ACC112 (cell line): ENCODE data around the gene DLG2.
"Not testable (repeated sequence)": the region's sequence is repeated elsewhere in the genome, so short reads cannot be mapped to it uniquely, and the experiment has no call there.

Experiments used
- H2AFZ ChIP-seq: fragments of 200-600 bp; sonication (generic); one replicate; pipeline ENCODE4 v1.6.0; 2017; ENCODE audit warnings: antibody characterized with exemption, low read length; ENCODE audit not compliant: unreplicated experiment
- H3K27ac ChIP-seq: fragments of 200-600 bp; sonication (generic); 2 replicates; pipeline ENCODE4 v1.5.1; 2014; ENCODE audit warnings: low read depth, mild to moderate bottlenecking, antibody characterized with exemption, low read length, moderate library complexity
- H3K27me3 ChIP-seq: fragments of 200-600 bp; sonication (generic); 2 replicates; pipeline ENCODE4 v1.6.1; 2014; ENCODE audit warnings: mild to moderate bottlenecking, antibody characterized with exemption, low read length, moderate library complexity, mixed read lengths; ENCODE audit not compliant: insufficient read depth
- H3K36me3 ChIP-seq: fragments of 200-600 bp; sonication (generic); 2 replicates; pipeline ENCODE4 v1.6.1; 2016; ENCODE audit warnings: mild to moderate bottlenecking, antibody characterized with exemption, low read length, moderate library complexity, mixed read lengths; ENCODE audit not compliant: insufficient read depth
- H3K4me1 ChIP-seq: fragments of 200-600 bp; sonication (generic); one replicate; pipeline ENCODE4 v1.6.1; 2016; ENCODE audit warnings: low read length, mixed read lengths; ENCODE audit not compliant: insufficient read depth, unreplicated experiment, control insufficient read depth
- H3K4me3 ChIP-seq: fragments of 200-600 bp; sonication (generic); 2 replicates; pipeline ENCODE4 v1.5.1; 2014; ENCODE audit warnings: mild to moderate bottlenecking, low read depth, low read length
- H3K79me2 ChIP-seq: fragments of 200-600 bp; sonication (generic); one replicate; pipeline ENCODE4 v1.6.0; 2016; ENCODE audit warnings: low read length; ENCODE audit not compliant: control insufficient read depth, unreplicated experiment, insufficient read depth

The DLG2 gene

DNA sequence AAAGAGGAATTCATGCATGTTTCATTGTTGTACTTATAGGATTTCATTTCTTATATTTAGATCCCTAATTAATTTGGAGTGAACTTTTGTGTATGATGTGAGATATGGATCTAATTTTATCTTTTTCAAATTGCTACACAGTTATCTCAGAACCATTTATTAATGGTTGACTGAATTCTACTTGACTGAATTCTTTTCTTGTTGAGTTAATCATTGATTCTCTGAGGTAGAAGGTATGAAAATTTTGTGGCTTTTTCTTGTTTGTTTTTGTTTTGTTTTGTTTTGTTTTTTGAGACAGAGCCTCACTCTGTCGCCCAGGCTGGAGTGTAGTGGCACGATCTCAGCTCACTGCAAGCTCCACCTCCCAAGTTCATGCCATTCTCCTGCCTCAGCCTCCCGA lies 286.3 kb downstream of the DLG2 start:
- not testable (repeated sequence) for H3K4me3 ChIP-seq, H3K4me1 ChIP-seq, H3K27me3 ChIP-seq, H3K27ac ChIP-seq, H3K79me2 ChIP-seq, H2AFZ ChIP-seq, H3K36me3 ChIP-seq

DNA sequence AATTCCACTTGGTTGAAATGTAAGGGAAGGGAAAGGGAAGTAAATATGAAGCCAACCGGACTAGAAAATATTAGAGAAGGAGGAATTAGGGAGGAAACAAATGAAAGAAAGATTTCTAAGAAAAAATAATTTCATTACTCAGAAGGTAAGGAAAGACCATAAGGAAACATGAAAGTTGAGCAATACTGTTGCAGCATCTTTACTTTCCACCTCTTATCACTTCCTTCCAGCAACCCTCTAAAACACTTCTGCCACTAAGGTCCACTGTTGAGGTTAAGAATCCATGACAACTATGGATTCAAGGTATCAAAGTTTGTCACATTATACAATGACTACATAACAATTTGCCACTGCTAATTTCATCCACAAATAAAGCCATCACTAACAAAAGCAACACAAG lies 308.6 kb downstream of the DLG2 start:
- H3K79me2 ChIP-seq, result no peaks in the 10 kb centered on the region
- no peak overlapping the region for H3K27ac ChIP-seq

DNA sequence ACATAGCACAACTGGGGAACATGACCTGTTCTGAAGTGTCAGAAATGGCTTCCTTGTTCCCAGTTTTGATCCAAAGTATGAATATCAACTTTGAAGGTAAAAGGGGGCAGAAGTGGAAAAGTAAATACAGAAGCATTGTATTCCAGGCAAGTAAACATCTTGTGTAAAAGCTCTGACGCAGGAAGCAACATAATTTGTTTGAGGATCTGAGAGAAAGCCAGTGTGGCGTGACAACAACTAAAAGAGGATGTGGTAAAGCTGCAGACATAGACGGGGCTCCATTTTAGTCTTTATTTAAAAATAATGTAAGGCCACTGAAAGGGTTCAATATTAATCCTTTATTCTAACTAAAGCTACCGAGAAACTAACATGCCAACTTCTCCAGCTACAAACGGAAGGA lies 310.2 kb downstream of the DLG2 start:
- Histone ChIP-seq H3K4me3 (no peak overlapping the region), H3K79me2 (no peaks in the 10 kb centered on the region), H2AFZ (no peak overlapping the region)

More for the DNA sequence above, 308.6 kb downstream of the DLG2 start:
- no peaks in the 10 kb centered on the region for H3K36me3 ChIP-seq
- H2AFZ ChIP-seq, result no peak overlapping the region
- no peaks in the 10 kb centered on the region for H3K4me1 ChIP-seq
- no peaks in the 10 kb centered on the region for H3K27me3 ChIP-seq
- no peak overlapping the region for H3K4me3 ChIP-seq

DNA sequence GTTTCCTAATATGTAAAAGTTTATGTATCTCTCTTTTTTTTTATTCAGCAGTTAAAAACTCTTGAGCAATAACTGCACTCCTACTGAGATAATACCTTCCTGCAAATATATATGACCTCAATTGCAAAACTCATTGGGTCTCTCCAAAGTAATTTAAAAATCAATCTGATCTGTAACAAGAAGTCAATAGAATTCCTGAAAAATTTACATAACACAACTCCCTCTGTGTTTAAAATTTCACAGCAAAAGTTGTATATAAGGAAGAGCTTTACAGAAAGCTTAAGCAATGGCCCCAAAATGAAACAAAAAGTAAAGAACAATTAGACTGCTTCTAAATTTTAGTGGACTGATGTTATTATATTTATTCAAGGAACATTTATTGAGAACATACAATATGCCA lies 313.4 kb downstream of the DLG2 start:
- Histone ChIP-seq H3K27ac (no peak overlapping the region), H3K36me3 (no peaks in the 10 kb centered on the region), H3K4me3 (no peak overlapping the region), H2AFZ (no peak overlapping the region), H3K27me3 (no peaks in the 10 kb centered on the region), H3K79me2 (no peaks in the 10 kb centered on the region), H3K4me1 (no peaks in the 10 kb centered on the region)

More for the DNA sequence above, 310.2 kb downstream of the DLG2 start:
- Histone ChIP-seq H3K27ac (no peak overlapping the region), H3K36me3 (no peaks in the 10 kb centered on the region), H3K4me1 (no peaks in the 10 kb centered on the region), H3K27me3 (no peaks in the 10 kb centered on the region)

DNA sequence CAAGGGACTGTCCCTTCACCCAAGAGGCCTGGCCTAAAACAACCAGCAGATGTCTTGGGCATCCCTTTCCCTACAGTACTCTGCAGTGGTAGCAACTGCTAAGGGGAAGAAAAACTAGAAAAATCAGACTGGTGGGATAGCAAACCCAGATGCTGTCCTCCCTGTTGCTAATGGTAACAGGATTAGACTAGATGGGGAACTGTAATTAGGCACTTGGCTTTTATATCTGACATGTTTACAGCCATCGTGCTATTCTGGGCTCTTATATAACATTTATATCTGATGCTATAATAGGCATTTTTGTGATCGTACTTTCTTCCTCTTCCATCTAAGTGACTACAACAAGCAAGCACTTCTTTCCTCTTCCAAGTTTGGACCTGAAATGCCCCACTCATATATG lies 316.7 kb downstream of the DLG2 start:
- Histone ChIP-seq H3K27ac (no peak overlapping the region), H3K27me3 (no peaks in the 10 kb centered on the region), H3K4me3 (no peak overlapping the region), H2AFZ (no peak overlapping the region), H3K79me2 (no peaks in the 10 kb centered on the region), H3K36me3 (no peaks in the 10 kb centered on the region), H3K4me1 (no peaks in the 10 kb centered on the region)

DNA sequence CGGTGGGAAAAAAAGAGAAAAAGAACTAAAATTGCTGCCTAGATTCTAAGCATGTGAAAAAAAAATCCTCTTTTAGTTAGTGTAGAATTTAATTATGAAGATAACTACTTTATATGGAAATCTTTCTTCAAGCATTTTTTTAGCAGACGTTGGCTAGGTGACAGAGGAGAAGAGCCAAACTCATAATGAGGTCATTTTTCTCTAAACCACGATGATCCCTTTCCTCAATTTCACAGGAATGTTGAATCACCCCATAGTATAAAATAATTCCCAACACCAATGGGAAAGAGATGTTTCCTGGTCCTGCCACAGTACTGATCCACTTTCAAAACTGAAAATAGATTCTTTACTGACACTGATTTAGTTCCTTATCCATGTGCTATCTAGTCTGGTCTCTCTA lies 319.8 kb downstream of the DLG2 start:
- H3K36me3 ChIP-seq, result no peaks in the 10 kb centered on the region
- H3K4me1 ChIP-seq, result no peaks in the 10 kb centered on the region
- no peak overlapping the region for H3K27ac ChIP-seq
- no peak overlapping the region for H2AFZ ChIP-seq
- H3K79me2 ChIP-seq, result no peaks in the 10 kb centered on the region
- H3K27me3 ChIP-seq, result no peaks in the 10 kb centered on the region
- no peak overlapping the region for H3K4me3 ChIP-seq

DNA sequence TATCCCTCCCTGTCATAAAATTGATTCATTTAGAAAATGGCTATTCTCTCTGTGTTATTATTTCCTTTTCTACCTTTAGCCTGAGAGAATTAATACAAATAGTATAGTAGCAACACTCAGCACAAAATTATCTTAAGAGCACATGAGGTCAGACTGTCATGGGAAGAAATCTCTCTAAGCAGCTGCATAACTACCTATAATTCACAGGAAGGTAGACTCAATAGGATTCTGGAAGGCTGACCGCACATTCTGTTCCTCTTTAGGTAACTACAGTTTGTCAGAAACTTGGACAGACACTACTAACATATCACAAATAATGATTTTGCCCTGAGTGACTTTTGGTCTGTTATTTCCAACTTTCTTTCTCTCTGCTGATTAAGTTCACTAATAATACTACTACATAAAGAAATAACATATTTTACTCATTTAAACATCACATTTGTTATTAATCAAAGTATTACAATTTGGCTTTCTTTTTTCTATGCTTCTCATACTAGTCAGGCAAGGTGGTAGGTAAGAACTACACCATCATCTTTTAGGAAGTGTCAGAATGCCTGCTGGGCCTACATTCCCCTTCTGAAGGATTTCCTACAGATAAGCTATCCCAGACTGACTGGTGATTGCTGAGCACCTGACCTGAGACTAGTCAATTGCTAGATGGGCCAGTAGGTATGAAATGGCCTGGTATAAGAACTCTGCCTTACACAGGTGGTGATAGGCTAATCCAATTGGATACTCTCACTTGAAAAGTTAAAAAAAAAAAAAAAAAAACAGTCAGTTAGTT lies 325.1 kb downstream of the DLG2 start:
- Histone ChIP-seq H3K4me1 (no peaks in the 10 kb centered on the region), H3K79me2 (no peaks in the 10 kb centered on the region), H3K36me3 (no peaks in the 10 kb centered on the region), H3K4me3 (no peak overlapping the region), H2AFZ (no peak overlapping the region), H3K27me3 (no peaks in the 10 kb centered on the region), H3K27ac (no peak overlapping the region)

DNA sequence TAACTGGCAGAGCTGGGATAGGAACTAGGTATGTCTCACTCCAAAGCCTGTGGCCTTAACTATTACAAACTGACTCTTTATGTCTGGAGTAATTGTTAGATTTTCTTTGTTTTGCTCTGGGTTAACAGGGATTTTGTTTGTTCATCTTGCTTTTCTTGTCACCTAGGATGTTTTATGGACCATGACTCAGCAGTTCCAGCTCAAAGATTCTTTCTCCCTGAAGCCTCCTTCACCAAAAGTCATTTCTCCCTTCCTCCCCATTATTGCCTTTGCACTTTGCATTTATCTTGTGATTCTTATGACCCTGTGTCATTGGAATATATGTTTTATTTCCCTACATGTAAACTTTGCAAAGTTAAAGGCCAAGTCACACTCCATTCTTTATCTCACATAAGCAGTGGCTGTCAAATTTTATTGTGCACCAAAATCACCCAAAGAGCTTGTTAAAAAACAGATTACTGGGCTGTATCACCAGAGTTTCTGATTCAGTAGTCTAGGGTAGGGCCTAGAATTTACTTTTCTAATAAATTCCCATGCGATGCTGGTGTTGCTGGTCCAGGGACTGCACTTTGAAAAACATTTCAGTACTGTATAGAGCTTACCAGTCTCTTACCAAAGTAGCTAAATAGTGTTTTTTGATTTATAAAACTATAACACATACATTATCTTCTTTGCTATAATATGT lies 327.7 kb downstream of the DLG2 start:
- H3K27me3 ChIP-seq, result no peaks in the 10 kb centered on the region
- H3K4me3 ChIP-seq, result no peak overlapping the region
- no peak overlapping the region for H3K27ac ChIP-seq
- no peaks in the 10 kb centered on the region for H3K36me3 ChIP-seq
- no peak overlapping the region for H2AFZ ChIP-seq
- H3K4me1 ChIP-seq, result no peaks in the 10 kb centered on the region
- no peaks in the 10 kb centered on the region for H3K79me2 ChIP-seq

DNA sequence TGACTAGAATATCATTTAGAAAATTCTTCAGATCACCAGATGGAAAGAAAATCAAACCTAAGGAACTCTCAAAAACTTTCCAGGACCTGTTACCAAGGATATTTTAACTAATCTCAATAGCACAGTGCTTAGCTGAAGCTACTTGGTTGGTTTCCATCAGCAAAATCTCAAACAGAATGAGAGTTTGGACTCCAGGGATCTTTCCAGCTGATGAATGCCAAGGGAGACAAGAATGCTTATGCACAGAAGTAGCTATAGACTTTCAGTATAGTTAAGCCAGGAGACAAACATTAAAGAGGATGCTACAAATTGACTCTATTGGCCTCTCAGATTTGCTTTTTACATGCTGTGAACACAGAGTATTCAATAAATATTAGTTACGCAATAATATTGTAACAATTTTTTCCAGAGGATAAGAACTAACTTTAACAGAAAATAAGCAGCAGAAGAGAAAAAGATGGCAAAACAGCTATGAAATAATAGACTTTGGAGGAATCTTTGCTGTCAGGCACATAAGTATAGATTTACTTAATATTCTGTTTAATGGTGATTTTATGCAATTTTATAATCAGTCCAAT lies 331.4 kb downstream of the DLG2 start:
- Histone ChIP-seq H3K27ac (no peak overlapping the region), H3K79me2 (no peaks in the 10 kb centered on the region), H2AFZ (no peak overlapping the region), H3K27me3 (no peaks in the 10 kb centered on the region), H3K36me3 (no peaks in the 10 kb centered on the region), H3K4me3 (no peak overlapping the region), H3K4me1 (no peaks in the 10 kb centered on the region)

DNA sequence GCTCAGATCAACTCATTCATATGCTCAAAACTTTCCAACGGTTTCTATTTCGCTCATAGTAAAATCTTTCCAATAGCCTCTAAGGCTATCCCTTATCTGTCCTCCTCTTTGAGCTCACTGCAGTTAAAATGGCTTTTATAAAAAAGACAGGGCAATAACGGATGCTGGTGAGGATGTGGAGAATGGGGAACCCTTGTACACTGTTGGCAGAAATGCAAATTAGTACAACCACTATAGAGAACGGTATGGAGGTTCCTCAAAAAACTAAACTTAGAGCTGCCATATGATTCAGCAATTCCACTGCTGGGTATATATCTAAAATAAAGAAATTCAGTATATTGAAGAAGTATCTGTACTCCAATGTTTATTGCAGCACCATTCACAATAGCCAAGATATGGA lies 345.6 kb downstream of the DLG2 start:
- Histone ChIP-seq H3K79me2 (no peaks in the 10 kb centered on the region), H3K4me3 (no peak overlapping the region), H3K36me3 (no peaks in the 10 kb centered on the region), H3K27me3 (no peaks in the 10 kb centered on the region), H3K27ac (no peak overlapping the region), H3K4me1 (no peaks in the 10 kb centered on the region), H2AFZ (no peak overlapping the region)

DNA sequence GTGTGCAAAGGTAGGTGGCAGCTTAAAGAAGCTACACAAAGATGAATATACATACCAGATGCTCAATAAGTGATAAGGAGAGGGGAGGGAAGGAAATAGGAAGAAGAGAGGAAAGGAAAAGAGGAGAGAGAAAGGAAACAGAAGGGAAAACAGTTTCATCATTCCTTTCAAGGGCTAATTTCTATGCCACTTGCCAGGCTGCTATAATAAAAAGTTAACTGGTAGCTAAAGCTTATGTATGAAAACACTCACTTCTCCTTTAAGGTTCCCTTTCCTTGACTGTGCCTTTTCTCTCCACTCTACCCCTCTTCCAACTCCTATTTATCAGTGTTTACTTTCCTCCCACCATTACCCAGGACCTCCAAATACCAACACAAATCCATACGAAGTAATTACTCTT lies 347.9 kb downstream of the DLG2 start:
- no peaks in the 10 kb centered on the region for H3K27me3 ChIP-seq
- H3K79me2 ChIP-seq, result no peaks in the 10 kb centered on the region
- no peak overlapping the region for H2AFZ ChIP-seq
- no peaks in the 10 kb centered on the region for H3K36me3 ChIP-seq
- no peak overlapping the region for H3K4me3 ChIP-seq
- no peaks in the 10 kb centered on the region for H3K4me1 ChIP-seq
- H3K27ac ChIP-seq, result no peak overlapping the region
